Stimulated activated CD8-positive, alpha-beta memory T cell treated with anti-CD3 and anti-CD28 coated beads, Interleukin-4, amount 100 ng/mL, for 4 hours (primary cell): ENCODE measurements around the gene NLRC5.

Source experiments
- DNase-seq, 2 donors: peaks; one replicate each; pipeline ENCODE4 v3.0.0-alpha.2; 2020; ENCODE audit warnings: low read depth in 2 of 2, low spot score in 1 of 2

NLRC5 gene

GRCh38 chr16:56988948-56989945 is at the start of gene NLRC5:
Gene NLRC5, plus strand, starts transcription at chr16:56989557. Its CDS starts 31,156 bp downstream, at chr16:57020713.
- DNase-seq = peak; percentile 88 to 92

- DNase-seq = no peak
Measured at GRCh38 chr16:56939801-56940200, 49.6 kb upstream of the NLRC5 start.

- no peak for DNase-seq
Measured at GRCh38 chr16:56941092-56941491, 48.3 kb upstream of the NLRC5 start.

- DNase-seq = no peak
Measured at GRCh38 chr16:56941856-56942331, 47.5 kb upstream of the NLRC5 start.

- DNase-seq = no peak
Measured at GRCh38 chr16:56943761-56944375, 45.5 kb upstream of the NLRC5 start.

GRCh38 chr16:56944954-56945839 is 44.2 kb upstream of the NLRC5 start:
- DNase-seq = no peak

- DNase-seq = no peak
Measured at GRCh38 chr16:56945847-56946527, 43.4 kb upstream of the NLRC5 start.

GRCh38 chr16:56946767-56947603 is 42.4 kb upstream of the NLRC5 start:
- no peak for DNase-seq

GRCh38 chr16:56947604-56947995 is 41.8 kb upstream of the NLRC5 start:
- no peak for DNase-seq

GRCh38 chr16:56948234-56948633 is 41.1 kb upstream of the NLRC5 start:
- DNase-seq = no peak

GRCh38 chr16:56950051-56950450 is 39.3 kb upstream of the NLRC5 start:
- DNase-seq = no peak

- DNase-seq = no peak
Measured at GRCh38 chr16:56950455-56950854, 38.9 kb upstream of the NLRC5 start.

- DNase-seq = no peak
Measured at GRCh38 chr16:56950881-56951771, 38.2 kb upstream of the NLRC5 start.

- DNase-seq = no peak
Measured at GRCh38 chr16:56953006-56953405, 36.4 kb upstream of the NLRC5 start.

- DNase-seq = no peak
Measured at GRCh38 chr16:56956076-56956475, 33.3 kb upstream of the NLRC5 start.

GRCh38 chr16:56956756-56957155 is 32.6 kb upstream of the NLRC5 start:
- DNase-seq = no peak

- DNase-seq = no peak
Measured at GRCh38 chr16:56960681-56961281, 28.6 kb upstream of the NLRC5 start.

- no peak for DNase-seq
Measured at GRCh38 chr16:56961386-56961785, 28.0 kb upstream of the NLRC5 start.
